SK-N-MC (cell line): ENCODE results near the gene PAEP.

Source experiments
- EZH2 ChIP-seq: fragments of 200-600 bp; sonication (generic); IDR thresholded peaks from one replicate; pipeline ENCODE4 v1.6.1; 2017; ENCODE audit warnings: antibody characterized with exemption
- FOXP2 ChIP-seq: optimal IDR thresholded peaks from 2 replicates; pipeline ENCODE3; 2011; ENCODE audit warnings: mild to moderate bottlenecking, moderate library complexity; ENCODE audit not compliant: insufficient read depth; ENCODE audit errors: extremely low read length, control extremely low read depth

- TF ChIP-seq FOXP2 = no peak
- no peak for TF ChIP-seq EZH2
Observed at GRCh38 chr9:135568026-135568425, 6.5 kb downstream of the PAEP start.
